Measurements from ENCODE around the gene CLSTN2.

The CLSTN2 gene

GRCh38 chr3:140510303-140510861, 575.4 kb downstream of the CLSTN2 start:
- Histone ChIP-seq H3K23ac (ENCODE audit: low read depth, low read length, poor library complexity) (no peak overlapping the region), H3K36me3 (replicated peaks in 1 of 2; ENCODE audit: control insufficient read depth in 2 of 2, insufficient read depth in 2 of 2, low read length in 2 of 2) (no peaks in the 10 kb centered on the region), H3K27me3 (ENCODE audit: control insufficient read depth in 3 of 3, insufficient read depth in 3 of 3, low read depth in 1 of 3, low read length in 3 of 3) (no peaks in the 10 kb centered on the region), H2BK12ac (ENCODE audit: low read length) (no peak overlapping the region), H3K4ac (ENCODE audit: low read length) (no peak overlapping the region), H2BK15ac (ENCODE audit: low read length) (no peak overlapping the region), H3K14ac (ENCODE audit: low read length) (no peak overlapping the region), H3K9me3 (replicated peaks in 1 of 2; ENCODE audit: control insufficient read depth in 2 of 2, insufficient read depth in 1 of 2, low read depth in 1 of 2, low read length in 2 of 2) (no peaks in the 10 kb centered on the region), H3K9ac (ENCODE audit: low read depth, low read length, poor library complexity) (no peak overlapping the region), H3K27ac (replicated peaks; ENCODE audit: low read length) (no peak overlapping the region), H3K4me2 (ENCODE audit: insufficient read depth, low read length, poor library complexity, severe bottlenecking) (no peak overlapping the region), H3K4me3 (ENCODE audit: low read length in 2 of 2) (no peak overlapping the region), H3K79me1 (ENCODE audit: low read depth, low read length) (no peaks in the 10 kb centered on the region), H4K8ac (ENCODE audit: low read depth, low read length) (no peak overlapping the region), H3K18ac (ENCODE audit: low read length) (no peak overlapping the region), H2AK5ac (ENCODE audit: low read depth, low read length) (no peak overlapping the region), H3K4me1 (ENCODE audit: control insufficient read depth in 2 of 2, insufficient read depth in 1 of 2, low read depth in 1 of 2, low read length in 2 of 2) (peaks cover under 1 to 12% of the 10 kb centered on the region in 2 donors), H2AFZ (ENCODE audit: low read length) (no peak overlapping the region), H4K91ac (ENCODE audit: low read depth, low read length, poor library complexity) (no peak overlapping the region), H2BK5ac (ENCODE audit: low read length) (no peak overlapping the region), H2BK120ac (ENCODE audit: low read depth, low read length) (no peak overlapping the region)
- DNase-seq (ENCODE audit: low spot score), result no peak
- WGBS, 2 donors (ENCODE audit: extremely low coverage in 2 of 2, insufficient read length in 2 of 2, insufficient replicate concordance in 1 of 2), result no CpG with 5 or more reads among the region's 6 CpGs

GRCh38 chr3:140521751-140522445, 586.9 kb downstream of the CLSTN2 start:
- no peak overlapping the region for H3K23ac ChIP-seq (ENCODE audit: low read depth, low read length, poor library complexity)
- H3K36me3 ChIP-seq (replicated peaks in 1 of 2; ENCODE audit: control insufficient read depth in 2 of 2, insufficient read depth in 2 of 2, low read length in 2 of 2), result no peaks in the 10 kb centered on the region
- no peaks in the 10 kb centered on the region for H3K27me3 ChIP-seq (ENCODE audit: control insufficient read depth in 3 of 3, insufficient read depth in 3 of 3, low read depth in 1 of 3, low read length in 3 of 3)
- no peak overlapping the region for H3K18ac ChIP-seq (ENCODE audit: low read length)
- peaks cover 0 to 4% of the 10 kb centered on the region in 2 donors for H3K9me3 ChIP-seq (replicated peaks in 1 of 2; ENCODE audit: control insufficient read depth in 2 of 2, insufficient read depth in 1 of 2, low read depth in 1 of 2, low read length in 2 of 2)
- peaks cover 0 to 4% of the 10 kb centered on the region in 2 donors for H3K4me1 ChIP-seq (ENCODE audit: control insufficient read depth in 2 of 2, insufficient read depth in 1 of 2, low read depth in 1 of 2, low read length in 2 of 2)
- no peak overlapping the region for H2BK5ac ChIP-seq (ENCODE audit: low read length)
- no peak overlapping the region for H2BK15ac ChIP-seq (ENCODE audit: low read length)
- H2AFZ ChIP-seq (ENCODE audit: low read length), result no peak overlapping the region
- no CpG with 5 or more reads among the region's 10 CpGs for WGBS, 2 donors (ENCODE audit: extremely low coverage in 2 of 2, insufficient read length in 2 of 2, insufficient replicate concordance in 1 of 2)
- no peak overlapping the region for H3K9ac ChIP-seq (ENCODE audit: low read depth, low read length, poor library complexity)
- H3K27ac ChIP-seq (replicated peaks; ENCODE audit: low read length), result no peak overlapping the region
- H4K8ac ChIP-seq (ENCODE audit: low read depth, low read length), result no peak overlapping the region
- H3K79me1 ChIP-seq (ENCODE audit: low read depth, low read length), result no peaks in the 10 kb centered on the region
- H3K14ac ChIP-seq (ENCODE audit: low read length), result no peak overlapping the region
- DNase-seq (ENCODE audit: low spot score), result no peak
- no peak overlapping the region for H4K91ac ChIP-seq (ENCODE audit: low read depth, low read length, poor library complexity)
- H2BK12ac ChIP-seq (ENCODE audit: low read length), result no peak overlapping the region
- H2BK120ac ChIP-seq (ENCODE audit: low read depth, low read length), result no peak overlapping the region
- H3K4me3 ChIP-seq (ENCODE audit: low read length in 2 of 2), result no peak overlapping the region
- H2AK5ac ChIP-seq (ENCODE audit: low read depth, low read length), result no peak overlapping the region
- no peak overlapping the region for H3K4me2 ChIP-seq (ENCODE audit: insufficient read depth, low read length, poor library complexity, severe bottlenecking)
- no peak overlapping the region for H3K4ac ChIP-seq (ENCODE audit: low read length)

GRCh38 chr3:140522653-140523380, 587.8 kb downstream of the CLSTN2 start:
- no peak overlapping the region for H2BK5ac ChIP-seq (ENCODE audit: low read length)
- no peaks in the 10 kb centered on the region for H3K79me1 ChIP-seq (ENCODE audit: low read depth, low read length)
- H2AK5ac ChIP-seq (ENCODE audit: low read depth, low read length), result no peak overlapping the region
- peaks cover 0 to 4% of the 10 kb centered on the region in 2 donors for H3K4me1 ChIP-seq (ENCODE audit: control insufficient read depth in 2 of 2, insufficient read depth in 1 of 2, low read depth in 1 of 2, low read length in 2 of 2)
- no peak overlapping the region for H4K8ac ChIP-seq (ENCODE audit: low read depth, low read length)
- H4K91ac ChIP-seq (ENCODE audit: low read depth, low read length, poor library complexity), result no peak overlapping the region
- H3K18ac ChIP-seq (ENCODE audit: low read length), result no peak overlapping the region
- no peak overlapping the region for H2BK15ac ChIP-seq (ENCODE audit: low read length)
- H3K4ac ChIP-seq (ENCODE audit: low read length), result no peak overlapping the region
- no peak overlapping the region for H3K4me3 ChIP-seq (ENCODE audit: low read length in 2 of 2)
- no peak overlapping the region for H2BK12ac ChIP-seq (ENCODE audit: low read length)
- H2BK120ac ChIP-seq (ENCODE audit: low read depth, low read length), result no peak overlapping the region
- no peak overlapping the region for H2AFZ ChIP-seq (ENCODE audit: low read length)
- no peak overlapping the region for H3K14ac ChIP-seq (ENCODE audit: low read length)
- H3K9me3 ChIP-seq (replicated peaks in 1 of 2; ENCODE audit: control insufficient read depth in 2 of 2, insufficient read depth in 1 of 2, low read depth in 1 of 2, low read length in 2 of 2), result peaks cover 0 to 3% of the 10 kb centered on the region in 2 donors
- H3K27me3 ChIP-seq (ENCODE audit: control insufficient read depth in 3 of 3, insufficient read depth in 3 of 3, low read depth in 1 of 3, low read length in 3 of 3), result no peaks in the 10 kb centered on the region
- H3K4me2 ChIP-seq (ENCODE audit: insufficient read depth, low read length, poor library complexity, severe bottlenecking), result no peak overlapping the region
- H3K23ac ChIP-seq (ENCODE audit: low read depth, low read length, poor library complexity), result no peak overlapping the region
- no peak overlapping the region for H3K27ac ChIP-seq (replicated peaks; ENCODE audit: low read length)
- no peak overlapping the region for H3K9ac ChIP-seq (ENCODE audit: low read depth, low read length, poor library complexity)
- no peak for DNase-seq (ENCODE audit: low spot score)
- no peaks in the 10 kb centered on the region for H3K36me3 ChIP-seq (replicated peaks in 1 of 2; ENCODE audit: control insufficient read depth in 2 of 2, insufficient read depth in 2 of 2, low read length in 2 of 2)
- WGBS, 2 donors (ENCODE audit: extremely low coverage in 2 of 2, insufficient read length in 2 of 2, insufficient replicate concordance in 1 of 2), result no CpG with 5 or more reads among the region's 5 CpGs

- Histone ChIP-seq H4K91ac (ENCODE audit: low read depth, low read length, poor library complexity) (no peak overlapping the region), H4K8ac (ENCODE audit: low read depth, low read length) (no peak overlapping the region), H3K14ac (ENCODE audit: low read length) (no peak overlapping the region), H3K4me2 (ENCODE audit: insufficient read depth, low read length, poor library complexity, severe bottlenecking) (no peak overlapping the region), H3K27ac (replicated peaks; ENCODE audit: low read length) (no peak overlapping the region), H3K4ac (ENCODE audit: low read length) (no peak overlapping the region), H3K79me1 (ENCODE audit: low read depth, low read length) (no peaks in the 10 kb centered on the region), H2BK12ac (ENCODE audit: low read length) (no peak overlapping the region), H2AK5ac (ENCODE audit: low read depth, low read length) (no peak overlapping the region), H3K4me1 (ENCODE audit: control insufficient read depth in 2 of 2, insufficient read depth in 1 of 2, low read depth in 1 of 2, low read length in 2 of 2) (peaks cover 0 to 4% of the 10 kb centered on the region in 2 donors), H2BK5ac (ENCODE audit: low read length) (no peak overlapping the region), H3K9me3 (replicated peaks in 1 of 2; ENCODE audit: control insufficient read depth in 2 of 2, insufficient read depth in 1 of 2, low read depth in 1 of 2, low read length in 2 of 2) (no peaks in the 10 kb centered on the region), H3K36me3 (replicated peaks in 1 of 2; ENCODE audit: control insufficient read depth in 2 of 2, insufficient read depth in 2 of 2, low read length in 2 of 2) (no peaks in the 10 kb centered on the region), H3K4me3 (ENCODE audit: low read length in 2 of 2) (no peak overlapping the region), H2BK120ac (ENCODE audit: low read depth, low read length) (no peak overlapping the region), H3K9ac (ENCODE audit: low read depth, low read length, poor library complexity) (no peak overlapping the region), H2AFZ (ENCODE audit: low read length) (no peak overlapping the region), H3K23ac (ENCODE audit: low read depth, low read length, poor library complexity) (no peak overlapping the region), H3K27me3 (ENCODE audit: control insufficient read depth in 3 of 3, insufficient read depth in 3 of 3, low read depth in 1 of 3, low read length in 3 of 3) (no peaks in the 10 kb centered on the region), H3K18ac (ENCODE audit: low read length) (no peak overlapping the region), H2BK15ac (ENCODE audit: low read length) (no peak overlapping the region)
- no CpG with 5 or more reads among the region's 1 CpG for WGBS, 2 donors (ENCODE audit: extremely low coverage in 2 of 2, insufficient read length in 2 of 2, insufficient replicate concordance in 1 of 2)
- DNase-seq (ENCODE audit: low spot score), result no peak
Measured at GRCh38 chr3:140523600-140523999, 588.6 kb downstream of the CLSTN2 start.

Data from neuronal stem cell (in vitro differentiated cells).